ENCODE measurements around the gene SH3BGRL3. TPM values are rescaled to one million over a fixed set of nuclear protein-coding genes. Genes with fewer than 3 reads are reported as not detected.

SH3BGRL3 gene
- total RNA-seq, 1 experiment from 2014 or later, result 193 TPM

DNA sequence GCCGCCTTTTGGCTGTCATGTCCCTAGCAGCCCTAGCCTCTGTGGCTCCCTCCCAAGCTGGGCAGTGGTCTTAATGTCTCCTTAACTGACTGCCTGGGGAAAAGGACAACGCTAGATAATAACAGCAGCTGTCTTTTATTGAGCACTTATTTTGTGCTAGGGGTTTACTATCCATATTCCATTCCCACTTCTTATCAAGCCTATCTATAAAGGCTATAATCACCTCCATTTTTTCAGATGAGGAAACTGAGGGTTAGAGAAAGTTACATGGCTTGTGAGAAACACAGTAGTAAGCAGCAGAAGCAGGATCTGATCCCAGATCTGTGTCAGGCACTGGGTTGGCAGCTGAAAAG is 6.2 kb downstream of the SH3BGRL3 start:
- no TSS peak for BruUV-seq (replicated peaks)
- in situ Hi-C loops (cut with HindIII; ENCODE audit: low pct_unique_long_range_greater_than_20kb, low sequenced_read_pairs), result no loop called here
- ChIA-PET POLR2A (no interaction called here), CTCF (interaction anchor here (0.6 to 2.3 kb wide), 6 partner anchors 21 to 184 kb away, joined by 3 to 17 read pairs (median 7); no protein-coding TSS in a partner anchor)
- Histone ChIP-seq H3K27me3 (ENCODE audit: control insufficient read depth, insufficient read depth, low read length) (no peaks in the 10 kb centered on the region), H3K4me1 (ENCODE audit: control insufficient read depth, insufficient read depth, low read length) (peaks cover 21% of the 10 kb centered on the region), H3K36me3 (ENCODE audit: control insufficient read depth, insufficient read depth, low read length) (peaks cover 2% of the 10 kb centered on the region; the same call in 1 of the 2 replicates), H3K9me3 (ENCODE audit: control insufficient read depth, insufficient read depth, low read depth, low read length) (no peaks in the 10 kb centered on the region), H3K27ac (ENCODE audit: low read length) (no peak overlapping the region), H3K4me3 (ENCODE audit: low read depth in 2 of 2, low read length in 2 of 2) (no peak overlapping the region)
- TF ChIP-seq, protein P1, sequence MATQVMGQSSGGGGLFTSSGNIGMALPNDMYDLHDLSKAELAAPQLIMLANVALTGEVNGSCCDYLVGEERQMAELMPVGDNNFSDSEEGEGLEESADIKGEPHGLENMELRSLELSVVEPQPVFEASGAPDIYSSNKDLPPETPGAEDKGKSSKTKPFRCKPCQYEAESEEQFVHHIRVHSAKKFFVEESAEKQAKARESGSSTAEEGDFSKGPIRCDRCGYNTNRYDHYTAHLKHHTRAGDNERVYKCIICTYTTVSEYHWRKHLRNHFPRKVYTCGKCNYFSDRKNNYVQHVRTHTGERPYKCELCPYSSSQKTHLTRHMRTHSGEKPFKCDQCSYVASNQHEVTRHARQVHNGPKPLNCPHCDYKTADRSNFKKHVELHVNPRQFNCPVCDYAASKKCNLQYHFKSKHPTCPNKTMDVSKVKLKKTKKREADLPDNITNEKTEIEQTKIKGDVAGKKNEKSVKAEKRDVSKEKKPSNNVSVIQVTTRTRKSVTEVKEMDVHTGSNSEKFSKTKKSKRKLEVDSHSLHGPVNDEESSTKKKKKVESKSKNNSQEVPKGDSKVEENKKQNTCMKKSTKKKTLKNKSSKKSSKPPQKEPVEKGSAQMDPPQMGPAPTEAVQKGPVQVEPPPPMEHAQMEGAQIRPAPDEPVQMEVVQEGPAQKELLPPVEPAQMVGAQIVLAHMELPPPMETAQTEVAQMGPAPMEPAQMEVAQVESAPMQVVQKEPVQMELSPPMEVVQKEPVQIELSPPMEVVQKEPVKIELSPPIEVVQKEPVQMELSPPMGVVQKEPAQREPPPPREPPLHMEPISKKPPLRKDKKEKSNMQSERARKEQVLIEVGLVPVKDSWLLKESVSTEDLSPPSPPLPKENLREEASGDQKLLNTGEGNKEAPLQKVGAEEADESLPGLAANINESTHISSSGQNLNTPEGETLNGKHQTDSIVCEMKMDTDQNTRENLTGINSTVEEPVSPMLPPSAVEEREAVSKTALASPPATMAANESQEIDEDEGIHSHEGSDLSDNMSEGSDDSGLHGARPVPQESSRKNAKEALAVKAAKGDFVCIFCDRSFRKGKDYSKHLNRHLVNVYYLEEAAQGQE (IDR thresholded peaks at IDR 0.05; ENCODE audit: insufficient read depth in 1 of 2, low read depth in 2 of 2, low read length in 1 of 2), result no peak
- no peak for TF ChIP-seq SIN3A (IDR thresholded peaks at IDR 0.05; ENCODE audit: borderline replicate concordance, insufficient read depth, low read depth, low read length)
- no peak for TF ChIP-seq TCF7L2 (IDR thresholded peaks at IDR 0.05; ENCODE audit: low read depth, low read length)
- TF ChIP-seq, protein P2, sequence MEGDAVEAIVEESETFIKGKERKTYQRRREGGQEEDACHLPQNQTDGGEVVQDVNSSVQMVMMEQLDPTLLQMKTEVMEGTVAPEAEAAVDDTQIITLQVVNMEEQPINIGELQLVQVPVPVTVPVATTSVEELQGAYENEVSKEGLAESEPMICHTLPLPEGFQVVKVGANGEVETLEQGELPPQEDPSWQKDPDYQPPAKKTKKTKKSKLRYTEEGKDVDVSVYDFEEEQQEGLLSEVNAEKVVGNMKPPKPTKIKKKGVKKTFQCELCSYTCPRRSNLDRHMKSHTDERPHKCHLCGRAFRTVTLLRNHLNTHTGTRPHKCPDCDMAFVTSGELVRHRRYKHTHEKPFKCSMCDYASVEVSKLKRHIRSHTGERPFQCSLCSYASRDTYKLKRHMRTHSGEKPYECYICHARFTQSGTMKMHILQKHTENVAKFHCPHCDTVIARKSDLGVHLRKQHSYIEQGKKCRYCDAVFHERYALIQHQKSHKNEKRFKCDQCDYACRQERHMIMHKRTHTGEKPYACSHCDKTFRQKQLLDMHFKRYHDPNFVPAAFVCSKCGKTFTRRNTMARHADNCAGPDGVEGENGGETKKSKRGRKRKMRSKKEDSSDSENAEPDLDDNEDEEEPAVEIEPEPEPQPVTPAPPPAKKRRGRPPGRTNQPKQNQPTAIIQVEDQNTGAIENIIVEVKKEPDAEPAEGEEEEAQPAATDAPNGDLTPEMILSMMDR (IDR thresholded peaks at IDR 0.05), result no peak
- no peak for TF ChIP-seq POLR2AphosphoS5 (IDR thresholded peaks at IDR 0.05; ENCODE audit: low read depth, low read length)
- intact Hi-C loops (cut with micrococcal nuclease; ENCODE audit: unreplicated experiment), result loop anchor here (5.0 kb wide), 1 partner anchor 106 kb away; no protein-coding TSS in a partner anchor
- DNase-seq (ENCODE audit: low read depth, low spot score) (no peak), ATAC-seq (no peak)

DNA sequence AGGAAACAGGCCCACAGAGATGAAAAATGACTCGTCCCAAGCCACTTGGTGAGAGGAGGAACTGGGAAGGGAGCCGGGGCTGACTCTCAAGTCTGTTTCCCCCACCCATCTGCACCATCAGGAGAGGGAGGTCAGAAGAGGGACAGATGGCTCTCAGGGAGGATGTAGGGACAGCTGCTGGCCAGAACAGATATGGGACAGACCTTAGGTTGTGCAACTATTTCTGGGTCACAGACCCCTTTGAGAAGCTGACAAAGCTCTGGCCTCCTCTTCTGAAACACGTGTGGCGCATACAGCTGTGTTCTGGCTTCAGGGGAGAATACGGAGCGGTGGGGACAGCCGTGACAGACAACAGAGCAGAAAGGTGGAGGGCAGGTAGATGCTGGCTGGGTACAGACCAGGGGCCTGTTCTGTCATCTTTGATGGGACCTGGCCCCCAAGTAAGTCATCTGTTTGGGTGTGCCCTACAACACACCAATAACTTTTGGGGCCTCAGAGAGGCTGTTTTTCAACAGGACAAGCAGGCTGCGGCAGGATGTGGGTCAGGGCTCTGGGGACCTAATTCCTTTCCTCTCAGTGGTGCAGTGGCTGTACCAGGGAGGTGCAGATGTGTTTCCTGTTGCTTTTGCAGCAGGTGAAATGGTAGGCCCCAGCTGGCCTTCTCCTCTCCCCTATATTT is 7.3 kb downstream of the SH3BGRL3 start:
- CTCF ChIA-PET, result interaction anchor here (0.7 kb wide), 1 partner anchor 77 kb away, joined by 4 read pairs; no protein-coding TSS in a partner anchor
- POLR2A ChIA-PET, result interaction anchor here (0.6 kb wide), 1 partner anchor 42 kb away, joined by 9 read pairs; no protein-coding TSS in a partner anchor
- Histone ChIP-seq H3K4me3 (ENCODE audit: low read depth in 2 of 2, low read length in 2 of 2) (no peak overlapping the region), H3K4me1 (ENCODE audit: control insufficient read depth, insufficient read depth, low read length) (peaks cover 13% of the 10 kb centered on the region), H3K27ac (ENCODE audit: low read length) (no peak overlapping the region), H3K36me3 (ENCODE audit: control insufficient read depth, insufficient read depth, low read length) (no peaks in the 10 kb centered on the region), H3K9me3 (ENCODE audit: control insufficient read depth, insufficient read depth, low read depth, low read length) (no peaks in the 10 kb centered on the region), H3K27me3 (ENCODE audit: control insufficient read depth, insufficient read depth, low read length) (no peaks in the 10 kb centered on the region)
- intact Hi-C loops (cut with micrococcal nuclease; ENCODE audit: unreplicated experiment), result loop anchor here (5.0 kb wide), 1 partner anchor 105 kb away; no protein-coding TSS in a partner anchor
- no TSS peak for BruUV-seq (replicated peaks)
- TF ChIP-seq, protein P1 (IDR thresholded peaks at IDR 0.05; ENCODE audit: insufficient read depth in 1 of 2, low read depth in 2 of 2, low read length in 1 of 2), result no peak
- TF ChIP-seq POLR2AphosphoS5 (IDR thresholded peaks at IDR 0.05; ENCODE audit: low read depth, low read length), result no peak
- TF ChIP-seq, protein P2 (IDR thresholded peaks at IDR 0.05), result no peak
- DNase-seq (ENCODE audit: low read depth, low spot score) (no peak), ATAC-seq (no peak)
- in situ Hi-C loops (cut with HindIII; ENCODE audit: low pct_unique_long_range_greater_than_20kb, low sequenced_read_pairs), result no loop called here
